Cortex of kidney (tissue), 1 donor: ENCODE measurements around the gene LYSMD1.

Experiments used
- DNase-seq: peaks from one replicate; lab custom pipeline; 2025; lab: John Stamatoyannopoulos, UW

LYSMD1 gene

DNA sequence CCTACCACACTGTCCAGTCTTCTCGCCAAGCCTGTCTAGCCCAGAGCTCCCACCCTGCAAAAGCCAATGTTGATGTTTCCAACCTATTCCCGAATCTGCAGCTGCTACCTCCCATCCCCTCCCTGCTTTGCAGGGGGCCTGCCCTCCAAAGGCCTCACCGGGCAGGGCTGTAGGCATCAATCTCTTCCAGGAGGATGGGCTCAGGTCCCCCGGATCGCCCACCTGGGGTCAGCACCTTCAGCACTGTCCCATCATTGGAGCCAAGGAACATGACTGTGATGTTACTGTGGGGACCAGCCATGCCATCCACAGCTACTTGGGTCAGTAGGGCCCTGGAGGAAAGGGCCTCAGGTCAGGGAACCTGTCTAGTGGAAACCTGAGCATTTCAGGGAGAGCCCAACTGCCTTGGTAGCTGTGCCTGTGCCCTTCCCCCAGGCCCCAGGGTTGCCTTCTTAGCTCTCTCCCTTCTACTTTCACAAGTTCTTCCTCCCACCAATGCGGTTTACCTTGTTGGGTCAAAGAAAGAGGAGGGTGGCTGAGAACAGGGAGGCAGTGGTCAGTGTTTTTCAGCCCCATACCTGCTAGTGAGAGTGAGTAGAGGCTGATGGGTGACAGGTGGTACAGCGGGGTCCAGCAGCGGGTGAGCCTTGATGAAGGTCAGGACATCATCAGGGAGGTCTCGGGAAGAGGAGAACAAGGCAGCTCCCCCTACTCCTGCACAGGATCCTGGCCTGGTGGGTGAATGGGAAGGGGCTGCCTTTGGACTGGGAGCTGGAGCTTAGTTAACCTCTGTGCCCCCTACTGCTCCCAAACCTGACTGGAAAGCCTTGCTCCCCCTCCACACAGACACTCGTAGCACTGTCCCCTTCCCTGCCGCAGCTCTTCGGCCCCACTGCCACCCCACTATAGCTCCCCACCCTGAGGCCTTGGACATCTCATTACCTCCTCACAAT is 30.0 kb downstream of the LYSMD1 start:
- no peak for DNase-seq

DNA sequence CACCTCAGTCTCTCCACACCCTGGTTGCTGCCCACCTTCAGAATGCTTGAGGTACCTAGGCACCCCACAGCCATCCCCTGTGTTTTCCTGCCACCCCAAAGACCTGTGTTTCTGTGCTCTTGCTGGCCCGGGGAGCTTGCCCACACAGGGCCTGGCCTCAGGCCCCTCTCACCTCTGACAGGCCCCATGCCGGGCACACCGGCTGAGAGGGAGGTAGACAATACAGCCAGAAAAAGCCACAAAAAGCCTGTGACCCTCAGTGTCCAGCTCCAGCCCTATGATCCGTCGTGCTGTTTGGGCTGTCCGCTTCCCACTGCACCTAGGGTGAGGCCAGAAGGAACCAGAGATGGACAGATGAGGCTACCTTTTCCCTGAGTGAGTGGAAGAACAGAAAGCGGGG is 30.7 kb downstream of the LYSMD1 start:
- no peak for DNase-seq

DNA sequence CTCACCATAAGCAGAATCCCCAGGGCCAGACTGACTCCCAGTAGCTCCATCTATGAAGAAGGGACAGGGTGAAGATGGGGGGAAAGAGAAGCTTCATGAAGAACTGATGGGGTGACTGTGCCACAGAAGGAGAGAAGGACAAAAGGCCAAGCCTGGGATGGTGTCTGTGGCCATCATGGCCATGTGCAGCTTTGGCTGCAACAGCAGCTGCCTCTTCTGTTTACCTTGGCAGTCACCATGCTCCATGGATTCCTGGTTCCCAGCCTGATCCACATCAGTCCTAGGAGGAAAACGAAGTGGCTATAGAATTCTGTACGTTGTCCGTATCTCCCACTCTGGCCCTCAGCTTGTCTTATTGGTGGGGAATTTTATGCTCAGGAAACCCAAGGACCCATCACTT is 31.3 kb downstream of the LYSMD1 start:
- DNase-seq: no peak

DNA sequence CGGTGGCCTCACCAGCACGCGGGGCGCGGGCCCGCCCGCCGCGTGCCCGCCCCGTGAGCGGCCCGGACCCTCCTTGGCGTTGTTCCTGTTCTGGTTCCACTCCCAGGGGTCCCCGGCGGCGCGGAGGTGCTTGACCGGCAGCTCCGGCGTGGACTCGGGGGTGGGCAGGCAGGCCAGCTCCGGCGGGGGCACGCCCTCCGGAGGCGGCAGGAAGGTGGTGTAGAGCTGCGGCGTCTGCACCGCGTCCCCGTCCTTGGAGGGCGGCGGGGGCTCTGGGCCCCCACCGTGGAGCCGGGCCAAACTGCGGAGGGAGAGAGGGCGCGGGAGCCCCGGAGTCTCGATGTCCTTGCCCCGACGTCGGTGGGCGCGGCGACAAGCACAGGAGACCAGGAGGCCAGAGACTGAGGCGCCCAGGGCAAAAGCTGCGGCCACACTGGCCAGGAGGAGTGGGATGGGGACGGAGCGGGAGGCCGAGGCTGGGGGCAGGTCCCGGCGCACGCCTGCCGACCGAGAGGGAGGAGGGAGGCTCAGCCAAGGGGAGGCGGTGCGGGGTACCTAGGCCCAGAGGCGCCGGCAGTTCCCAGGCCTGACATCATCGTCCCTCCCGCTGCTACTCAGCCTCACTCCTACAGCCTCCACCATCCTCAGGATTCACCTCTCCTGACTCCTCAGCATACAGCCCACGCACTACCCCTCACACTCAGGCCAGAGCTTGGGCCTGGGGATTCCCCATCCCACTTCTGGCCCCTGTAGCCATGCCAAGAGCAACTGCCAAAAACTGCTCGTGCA is 32.5 kb downstream of the LYSMD1 start:
- no peak for DNase-seq

DNA sequence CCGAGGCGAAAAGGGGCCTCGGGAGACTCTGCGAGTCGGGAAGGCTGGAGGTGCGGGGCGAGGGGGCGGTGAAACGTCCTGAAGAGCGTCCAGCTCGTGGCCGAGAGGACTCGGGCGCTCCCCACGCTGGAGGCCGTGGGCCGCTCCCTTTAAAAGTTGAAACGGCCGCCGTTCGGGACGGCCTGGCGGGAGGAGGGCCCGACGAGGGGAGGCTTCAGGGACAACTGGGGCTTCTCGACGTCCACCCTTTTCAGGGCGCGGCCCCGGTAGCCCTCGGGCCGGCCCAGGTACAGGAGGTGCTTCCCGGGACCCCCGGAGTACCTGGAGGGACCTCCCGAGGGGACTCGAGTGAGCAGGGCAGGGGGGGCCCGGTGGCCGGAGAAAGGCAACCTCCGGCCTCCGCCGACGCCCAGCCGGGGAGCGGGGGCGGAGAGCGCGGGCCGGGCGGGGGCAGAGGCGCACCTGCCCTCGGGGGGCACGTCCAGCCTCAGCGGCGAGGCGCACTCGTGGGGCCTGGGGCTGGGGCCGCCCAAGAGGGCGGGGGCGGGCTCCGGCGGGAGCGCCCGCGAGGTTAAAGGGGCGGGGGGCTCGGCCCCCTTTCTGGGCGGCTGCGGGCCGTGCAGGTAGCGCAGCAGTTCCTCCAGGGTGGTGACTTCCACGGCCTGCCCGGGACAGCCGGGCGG is 33.2 kb downstream of the LYSMD1 start:
- no peak for DNase-seq

DNA sequence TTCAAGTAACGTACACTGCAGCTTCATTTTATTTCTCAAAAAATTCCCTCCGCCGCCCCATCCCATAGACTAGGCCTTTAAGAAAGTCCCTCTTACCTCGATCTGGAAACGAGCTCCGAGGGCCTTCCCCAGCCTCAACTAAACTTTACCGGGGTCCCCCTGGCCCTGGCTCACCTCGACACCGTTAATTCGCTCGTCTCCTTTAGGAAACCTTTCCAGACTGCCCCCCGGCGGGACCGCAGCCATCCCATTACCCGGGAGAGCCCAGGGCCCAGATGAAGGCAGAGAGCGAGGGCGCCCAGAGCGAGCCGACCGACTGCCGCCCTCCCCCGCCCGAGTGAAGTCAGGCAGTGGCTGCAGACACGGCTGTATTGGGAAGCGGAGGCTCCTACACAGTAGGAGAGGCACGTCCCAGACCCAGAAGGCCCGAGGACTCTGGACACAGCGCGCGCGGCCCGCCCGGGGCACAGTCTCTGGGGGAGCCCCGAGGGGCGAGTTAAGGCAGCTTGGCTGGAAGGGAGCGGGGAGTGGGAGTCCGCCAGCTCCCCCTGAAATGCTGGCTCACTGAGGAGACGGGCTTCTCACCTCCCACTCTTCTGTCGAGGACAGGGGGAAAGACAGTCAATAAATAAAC is 33.9 kb downstream of the LYSMD1 start:
- DNase-seq: no peak

DNA sequence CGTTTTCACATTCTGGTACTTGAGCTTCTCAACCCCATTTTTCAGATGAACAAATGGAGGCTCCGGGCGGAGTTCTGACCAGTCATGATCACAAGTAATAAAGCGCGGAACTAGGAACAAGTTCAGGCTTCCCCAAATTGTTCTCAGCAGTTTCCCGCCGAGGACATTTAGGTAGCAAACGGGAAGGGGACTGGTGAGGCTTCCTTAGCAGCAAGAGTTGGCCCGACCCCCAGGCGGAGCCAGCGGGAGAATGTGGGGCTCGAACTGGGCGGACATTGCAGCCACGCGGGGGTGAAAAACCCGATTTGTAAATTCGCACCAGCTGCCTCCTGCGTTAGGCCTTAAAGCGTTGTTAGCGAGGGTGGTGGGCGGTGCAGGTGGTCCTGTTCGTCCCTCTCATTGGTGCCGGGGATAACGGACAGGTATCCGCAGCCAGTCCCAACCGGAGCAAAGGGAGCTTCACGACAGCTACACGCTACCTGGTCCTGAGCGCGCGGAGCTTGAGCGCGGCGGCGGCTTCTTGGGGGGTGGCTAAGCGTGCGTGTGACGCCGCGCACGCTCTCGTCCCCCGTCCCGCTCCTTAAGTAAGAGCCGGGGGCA is 34.6 kb downstream of the LYSMD1 start:
- DNase-seq: no peak

DNA sequence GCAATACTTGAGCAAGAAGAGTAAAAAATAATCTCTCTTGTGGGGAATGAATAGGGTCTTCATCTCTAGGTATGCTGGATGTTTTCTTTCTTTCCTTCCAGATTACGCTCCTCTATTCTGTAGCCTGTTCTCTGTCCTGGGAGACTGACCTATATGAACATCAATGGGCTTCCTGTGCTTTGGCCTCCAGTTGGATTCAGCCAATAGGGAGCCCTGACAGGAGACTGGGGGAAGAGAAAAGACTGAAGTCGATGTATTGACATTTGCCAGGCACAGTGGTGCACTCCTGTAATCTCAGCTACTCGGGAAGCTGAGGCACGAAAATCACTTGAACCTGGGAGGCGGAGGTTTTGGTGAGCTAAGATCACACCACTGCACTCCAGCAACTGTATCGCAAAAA is 36.9 kb downstream of the LYSMD1 start:
- DNase-seq: no peak

DNA sequence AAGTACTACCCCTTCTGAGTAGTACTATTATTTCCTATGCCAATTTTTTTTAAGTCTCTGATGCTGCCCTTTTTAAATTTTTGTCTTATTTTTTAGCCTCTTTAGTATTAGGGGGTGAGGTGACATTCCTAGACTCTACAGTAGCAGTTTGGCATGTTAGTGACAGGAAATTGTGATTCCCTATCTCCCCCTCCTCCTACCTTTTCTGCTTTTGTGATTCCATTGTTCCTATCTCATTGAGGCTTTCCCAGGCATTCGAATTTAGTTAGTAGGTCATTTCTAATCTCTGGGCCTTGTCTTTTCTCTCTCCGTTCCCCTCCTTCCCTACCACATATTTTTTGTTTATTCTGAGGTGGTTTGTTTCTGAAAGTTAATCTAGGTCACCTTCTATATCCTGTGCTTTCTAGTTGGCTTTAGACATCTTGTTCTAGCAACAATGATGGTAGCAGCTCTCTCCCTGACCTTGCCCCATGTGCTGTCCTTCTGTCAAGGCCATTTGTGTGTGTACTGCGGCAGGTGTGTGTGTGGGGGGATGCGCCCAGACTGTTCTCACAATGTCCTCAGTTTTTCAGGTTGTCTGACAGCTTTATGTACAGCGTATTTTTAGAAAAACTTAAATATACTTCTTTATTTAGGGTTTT is 40.8 kb downstream of the LYSMD1 start:
- no peak for DNase-seq

DNA sequence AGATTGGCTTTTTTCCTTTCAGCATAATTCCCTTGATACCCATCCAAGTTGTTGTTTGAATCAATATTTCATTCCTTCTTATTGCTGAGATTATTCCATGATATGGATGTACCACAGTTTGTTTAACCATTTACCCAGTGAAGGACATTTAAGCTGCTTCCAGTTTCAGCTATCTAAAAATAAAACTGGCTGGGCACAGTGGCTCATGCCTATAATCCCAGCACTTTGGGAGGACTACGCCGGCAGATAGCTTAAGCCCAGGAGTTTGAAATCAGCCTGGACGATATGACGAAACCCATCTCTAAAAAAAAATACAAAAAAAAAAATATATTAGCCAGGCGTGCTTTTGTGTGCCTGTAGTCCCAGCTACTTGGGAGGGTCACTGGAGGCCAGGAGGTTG is 51.8 kb downstream of the LYSMD1 start:
- no peak for DNase-seq
